GM18951 (cell line): ENCODE measurements around the gene SORCS3.

Experiments used
- POLR2A ChIP-seq: IDR thresholded peaks from 4 replicates; pipeline ENCODE4 v1.6.1; 2011; ENCODE audit warnings: mild to moderate bottlenecking; ENCODE audit not compliant: insufficient read length, insufficient read depth; ENCODE audit errors: extremely low read depth
- in situ Hi-C: fragments of 300-500 bp; cut with MboI; formaldehyde crosslinking; loops from one replicate; pipeline ENCODE4 v1.12.0; 2022; ENCODE audit warnings: low sequenced_read_pairs, mixed read lengths, inconsistent platforms; ENCODE audit not compliant: unreplicated experiment

SORCS3 gene

DNA sequence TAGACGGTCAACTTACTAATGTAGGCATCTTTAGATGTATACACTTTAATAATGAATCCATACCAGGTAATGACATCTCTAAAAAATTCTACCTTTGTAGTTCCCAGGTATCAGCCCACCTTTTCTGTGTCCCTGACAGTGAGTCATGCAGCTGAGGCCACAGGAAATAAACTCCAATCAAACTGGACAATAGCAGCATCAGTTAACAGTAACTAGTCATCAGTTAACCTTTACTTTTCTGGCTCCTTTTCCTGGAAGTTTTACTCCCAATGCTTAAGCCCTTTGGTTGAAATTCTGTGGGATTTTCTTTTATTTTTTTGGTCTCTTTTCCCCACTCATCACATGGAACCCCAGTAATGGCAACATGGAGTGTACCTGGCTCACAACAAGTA is 617.6 kb downstream of the SORCS3 start:
- in situ Hi-C loops = no loop called here
- TF ChIP-seq POLR2A = no peak

DNA sequence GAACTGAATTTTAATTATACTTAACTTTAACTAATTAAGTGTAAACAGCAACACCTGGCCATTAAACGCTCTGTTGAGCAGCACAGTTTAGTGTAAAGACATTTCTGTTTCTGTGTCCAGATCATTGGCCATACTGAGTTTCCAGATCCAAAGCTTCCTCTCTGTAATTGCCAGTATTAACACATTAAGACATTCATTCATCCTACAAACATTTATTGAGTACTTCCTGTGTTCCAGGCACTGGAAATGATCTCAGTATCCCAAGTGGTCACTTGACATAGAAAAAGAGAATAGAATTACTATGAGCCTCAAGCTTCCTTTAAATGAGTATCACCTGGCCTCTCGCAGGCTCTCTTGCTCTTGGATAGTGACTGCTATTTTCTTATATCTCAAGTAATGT is 618.1 kb downstream of the SORCS3 start:
- no peak for TF ChIP-seq POLR2A
- in situ Hi-C loops = no loop called here

DNA sequence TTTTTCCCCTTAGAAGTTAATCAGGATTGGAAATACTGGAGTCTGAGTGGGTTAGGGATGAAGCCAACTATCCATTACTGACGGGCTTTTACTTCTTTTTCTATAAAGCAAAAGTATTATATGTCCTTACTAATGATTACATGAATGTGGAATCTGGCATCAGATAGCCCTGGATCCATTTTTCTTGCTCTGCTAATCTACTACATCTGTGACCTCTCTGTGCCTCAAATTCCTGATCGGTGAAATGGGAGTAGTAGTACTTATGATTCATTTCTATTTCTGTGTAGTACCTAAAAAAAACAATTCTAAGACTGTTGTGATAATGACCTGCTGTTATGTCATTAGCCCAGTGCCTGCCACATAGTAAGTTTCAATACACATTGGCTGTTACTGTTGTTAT is 621.6 kb downstream of the SORCS3 start:
- TF ChIP-seq POLR2A = no peak
- in situ Hi-C loops = no loop called here

DNA sequence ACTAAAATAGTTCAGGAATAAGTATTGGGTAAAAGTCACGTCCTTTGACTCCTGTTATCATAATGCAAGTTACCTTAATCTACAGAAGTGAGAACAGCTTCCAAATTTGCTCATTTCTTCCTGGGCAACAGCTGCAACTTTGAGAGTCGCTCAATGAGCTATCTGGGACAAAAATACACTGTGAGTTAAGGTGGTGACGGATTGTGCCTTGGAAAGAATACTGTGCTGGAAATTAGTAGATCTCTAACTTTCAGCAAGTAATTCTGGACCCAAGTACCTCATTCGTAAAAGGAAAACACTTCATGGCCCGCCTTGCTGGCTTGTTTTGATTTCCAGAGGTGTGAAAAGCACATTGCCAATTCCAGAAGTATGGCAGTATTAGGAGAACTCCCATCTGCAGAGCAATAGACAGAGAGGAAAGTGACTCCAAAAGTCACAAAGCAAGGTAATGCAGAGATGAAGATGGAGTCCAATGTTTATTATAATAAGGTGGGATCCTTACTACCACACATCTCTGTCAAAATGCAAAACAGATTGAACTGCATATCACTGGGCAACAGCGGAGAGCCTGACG is 626.0 kb downstream of the SORCS3 start:
- no peak for TF ChIP-seq POLR2A
- in situ Hi-C loops = no loop called here

DNA sequence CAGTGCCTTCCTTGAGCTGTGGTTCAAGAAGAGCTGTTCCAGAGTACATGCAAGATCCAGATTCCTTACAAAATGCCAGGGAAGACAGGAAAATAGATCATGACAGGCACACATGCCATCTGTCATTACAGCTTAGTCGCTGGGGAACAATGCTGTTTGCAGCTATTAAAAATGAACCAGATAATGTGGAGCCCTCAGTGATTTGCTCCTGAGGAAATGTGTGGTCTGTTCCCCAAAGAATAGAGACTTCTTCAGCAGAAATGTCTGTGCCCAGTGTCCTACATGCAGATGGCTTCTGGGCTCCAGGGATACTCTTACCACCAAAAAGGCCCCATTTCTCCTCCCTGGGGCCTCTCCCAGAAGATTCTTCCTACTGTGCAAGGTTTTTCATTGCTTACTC is 627.9 kb downstream of the SORCS3 start:
- TF ChIP-seq POLR2A = no peak
- in situ Hi-C loops = no loop called here

DNA sequence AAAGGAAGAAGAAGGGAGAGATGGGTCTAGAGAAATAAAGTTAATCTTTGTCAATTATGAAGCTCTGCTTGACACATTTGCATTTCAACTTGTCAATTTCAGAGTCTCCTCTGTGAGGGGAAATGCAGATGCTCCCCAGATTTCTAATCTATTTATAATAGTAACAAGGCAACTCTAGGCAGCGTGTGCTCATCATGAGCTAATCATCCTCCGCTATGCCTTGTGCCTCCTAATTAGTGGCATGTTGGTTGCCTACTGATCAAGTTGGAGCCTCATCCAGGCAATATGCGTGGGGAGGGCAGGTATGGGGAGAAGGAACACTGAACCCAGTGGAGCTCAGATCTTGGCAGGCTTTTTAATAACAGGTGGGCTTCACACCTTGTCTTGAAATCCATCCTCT is 628.6 kb downstream of the SORCS3 start:
- no peak for TF ChIP-seq POLR2A
- in situ Hi-C loops = no loop called here

DNA sequence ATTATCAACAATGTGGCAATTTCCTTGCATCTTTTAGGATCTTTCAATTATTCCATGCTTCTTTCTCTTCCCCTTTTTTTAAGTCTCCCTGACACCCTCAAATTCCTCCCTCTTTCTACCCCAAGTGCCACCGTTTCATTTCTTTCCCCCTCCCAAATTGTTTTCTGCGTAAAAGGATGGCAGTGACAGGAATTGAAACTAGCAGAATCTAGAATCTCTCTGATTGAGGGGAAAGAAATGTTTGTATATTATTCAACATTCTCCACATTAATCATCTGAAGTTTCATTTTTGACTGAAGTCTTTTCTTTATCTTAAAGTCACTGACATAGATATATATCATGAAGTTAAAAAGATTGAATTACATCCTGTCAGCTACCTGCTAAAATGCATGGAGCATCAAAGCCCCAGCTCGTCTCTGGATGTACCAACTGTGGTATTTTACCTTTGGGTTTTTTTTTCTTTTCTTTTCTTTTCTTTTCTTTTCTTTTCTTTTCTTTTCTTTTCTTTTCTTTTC is 633.5 kb downstream of the SORCS3 start:
- in situ Hi-C loops = no loop called here
- TF ChIP-seq POLR2A = no peak

DNA sequence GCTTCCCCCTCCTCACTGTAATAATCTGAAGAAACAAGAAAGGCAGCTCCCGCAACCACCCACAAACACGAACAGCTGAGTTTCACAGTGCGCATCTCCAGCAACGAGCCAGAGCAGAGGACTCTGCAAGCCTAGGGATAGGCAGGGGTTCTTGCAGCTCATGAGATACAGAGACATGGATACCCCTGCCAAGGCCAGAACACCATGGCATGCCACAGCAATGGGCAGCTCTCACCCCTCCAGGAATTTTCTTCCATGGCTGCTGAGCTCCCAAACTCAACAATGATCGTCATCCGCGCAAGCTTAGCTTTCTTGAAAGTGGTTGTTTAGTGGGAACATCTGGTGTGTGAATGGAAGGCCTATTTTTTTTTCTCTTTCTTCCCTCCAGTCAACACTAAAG is 637.3 kb downstream of the SORCS3 start:
- in situ Hi-C loops = no loop called here

DNA sequence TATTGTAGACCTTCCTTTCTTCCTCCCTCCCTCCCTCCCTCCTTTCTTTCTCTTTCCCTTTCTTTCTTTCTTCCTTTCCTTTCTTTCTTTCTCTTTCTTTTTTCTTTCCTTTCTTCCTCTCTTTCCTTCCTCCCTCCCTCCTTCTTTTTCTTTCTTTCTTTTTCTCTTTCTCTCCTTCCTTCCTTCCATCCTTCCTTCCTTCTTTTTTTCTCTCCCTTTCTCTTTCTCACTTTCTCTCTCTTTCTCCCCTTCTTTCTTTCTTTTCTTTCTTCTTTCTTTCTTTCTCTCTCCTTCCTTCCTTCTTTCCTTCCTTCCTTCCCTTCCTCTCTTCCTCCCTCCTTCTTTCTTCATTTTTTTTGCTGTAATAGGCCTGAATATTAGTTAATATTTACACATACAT is 638.0 kb downstream of the SORCS3 start:
- no peak for TF ChIP-seq POLR2A
- in situ Hi-C loops = no loop called here

More for the DNA sequence above, 637.3 kb downstream of the SORCS3 start:
- no peak for TF ChIP-seq POLR2A

DNA sequence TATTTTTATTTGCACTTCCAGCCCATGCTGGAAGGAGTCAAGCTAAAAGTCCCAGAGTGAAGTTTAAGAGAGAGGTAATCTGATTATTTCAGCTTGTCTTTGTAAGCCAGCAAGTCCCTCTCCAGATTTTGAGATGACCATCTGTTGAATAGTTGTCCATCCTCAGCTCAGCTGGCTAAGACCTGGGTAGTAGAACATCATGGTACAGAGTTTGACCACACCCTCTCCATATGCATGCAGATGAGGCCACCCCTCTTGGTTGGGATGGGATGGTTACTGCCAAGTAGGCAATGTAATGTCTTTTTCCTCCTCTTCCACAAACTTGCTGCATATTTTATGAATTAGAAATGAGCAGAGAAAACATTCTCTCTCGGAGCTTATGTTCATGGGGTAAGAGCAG is 639.8 kb downstream of the SORCS3 start:
- in situ Hi-C loops = no loop called here
- no peak for TF ChIP-seq POLR2A

DNA sequence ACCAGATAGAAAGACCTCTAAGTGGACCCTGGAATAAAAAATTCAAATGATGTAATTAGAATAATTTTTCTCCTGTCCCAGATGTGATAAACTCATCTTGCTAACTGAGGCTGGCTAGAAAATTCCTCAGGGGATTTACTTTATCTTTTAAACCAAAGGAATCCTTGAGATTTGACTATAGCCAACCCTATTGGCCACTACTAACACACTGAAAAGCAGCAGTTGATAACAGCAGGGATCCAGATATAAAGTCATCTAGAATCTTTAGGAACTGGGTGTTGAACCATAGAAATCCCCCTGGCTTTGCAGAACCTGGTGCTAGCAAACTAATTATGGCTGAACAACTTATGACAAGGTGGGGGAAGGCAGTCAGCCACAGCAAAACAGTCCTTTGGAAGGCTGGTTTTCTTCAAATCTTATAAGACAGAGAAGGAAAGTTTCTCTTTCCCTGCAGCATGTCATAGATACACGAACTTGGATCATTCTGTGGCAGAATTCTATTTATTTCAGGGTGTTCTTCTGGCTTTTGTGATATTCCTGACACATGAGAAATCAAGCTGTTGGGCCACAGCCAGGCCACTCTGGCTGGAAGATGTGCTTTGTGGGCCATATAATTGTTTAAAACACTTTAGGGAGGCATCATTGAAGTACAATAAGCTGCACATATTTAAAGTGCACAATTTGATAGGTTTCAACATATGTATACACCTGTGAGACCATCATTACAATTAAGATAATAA is 643.6 kb downstream of the SORCS3 start:
- in situ Hi-C loops = no loop called here

DNA sequence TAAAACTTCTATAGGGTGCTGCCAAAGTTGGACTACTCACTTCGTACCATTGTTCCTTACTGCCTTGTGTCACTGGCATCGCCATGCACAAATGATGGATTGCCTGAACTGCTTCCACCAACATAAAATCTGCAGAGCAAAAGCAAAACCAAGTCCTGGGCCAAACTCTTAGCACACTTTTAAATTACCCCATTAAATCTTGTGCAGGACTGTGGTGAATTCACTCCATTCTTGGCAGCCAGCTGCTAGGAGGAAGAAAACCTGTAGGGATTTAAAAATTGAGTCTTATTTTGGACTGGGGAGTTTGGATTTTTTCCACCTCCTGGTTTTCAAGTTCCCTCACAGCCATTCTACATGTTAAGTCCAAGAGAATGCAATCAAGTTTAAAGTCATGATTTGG is 646.9 kb downstream of the SORCS3 start:
- in situ Hi-C loops = no loop called here
- no peak for TF ChIP-seq POLR2A

More for the DNA sequence above, 643.6 kb downstream of the SORCS3 start:
- no peak for TF ChIP-seq POLR2A

DNA sequence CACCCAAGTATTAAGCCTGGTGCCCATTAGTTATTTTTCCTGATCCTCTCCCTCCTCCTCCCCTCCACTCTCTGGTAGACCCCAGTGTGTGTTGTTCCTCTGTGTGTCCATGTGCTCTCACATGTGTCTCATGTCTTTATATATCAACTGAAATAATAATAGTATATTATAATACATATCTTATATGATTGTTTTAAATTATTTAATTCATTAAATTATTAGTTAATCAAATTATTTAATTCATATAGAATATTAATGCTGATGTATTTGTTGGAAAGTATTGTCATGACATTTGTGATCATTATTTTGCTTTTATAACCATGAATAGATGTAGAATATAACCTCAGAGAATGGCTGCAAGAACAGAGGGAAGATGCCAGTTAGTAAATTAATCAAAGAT is 647.5 kb downstream of the SORCS3 start:
- TF ChIP-seq POLR2A = no peak
- in situ Hi-C loops = no loop called here

DNA sequence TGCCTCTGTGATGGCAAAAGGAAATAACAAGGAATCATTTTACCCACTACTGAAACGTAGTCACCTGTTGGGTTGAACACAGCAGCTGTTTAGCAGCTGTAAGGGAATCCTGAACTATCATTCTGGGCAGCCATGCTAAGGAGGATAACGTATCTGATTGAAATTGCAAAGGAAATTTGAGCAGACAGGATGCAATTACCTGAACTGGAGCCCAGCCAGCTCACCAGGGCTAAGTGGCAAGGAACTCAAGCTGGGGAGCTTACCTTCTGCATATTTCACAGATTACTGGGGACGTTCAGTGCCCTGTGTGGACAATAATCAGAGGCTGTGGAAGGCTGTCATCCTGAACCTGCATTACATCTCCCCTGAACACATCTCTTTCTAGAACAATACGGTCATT is 650.5 kb downstream of the SORCS3 start:
- in situ Hi-C loops = no loop called here
- TF ChIP-seq POLR2A = no peak
